ENCODE data around the gene VEZT. TPM values are rescaled to one million over a fixed set of nuclear protein-coding genes. Genes with fewer than 3 reads are reported as not detected.

Gene VEZT
- total and polyA plus RNA-seq, 5 donors, result 20.8 to 78.6 (median 65.8) TPM

GRCh38 chr12:95213119-95213518 lies 4.5 kb upstream of the VEZT start:
- no peak for DNase-seq
- H3K4me3 ChIP-seq (ENCODE audit: low read length), result no peak overlapping the region
- no peaks in the 10 kb centered on the region for H3K4me1 ChIP-seq (ENCODE audit: control insufficient read depth, insufficient read depth, low read length)
- WGBS, result 86% methylated on average over 4 of the region's 4 CpGs
- H3K27me3 ChIP-seq (ENCODE audit: control insufficient read depth, insufficient read depth), result no peaks in the 10 kb centered on the region
- H3K9me3 ChIP-seq (ENCODE audit: control insufficient read depth, low read length), result no peaks in the 10 kb centered on the region
- no peak for ATAC-seq
- H3K27ac ChIP-seq (ENCODE audit: low read length), result no peak overlapping the region
- intact Hi-C loops (cut with DNase I), result loop anchor here in 3 of 4 donors (10.0 kb wide), 2 partner anchors 48 to 58 kb away; no protein-coding TSS in a partner anchor

DNA sequence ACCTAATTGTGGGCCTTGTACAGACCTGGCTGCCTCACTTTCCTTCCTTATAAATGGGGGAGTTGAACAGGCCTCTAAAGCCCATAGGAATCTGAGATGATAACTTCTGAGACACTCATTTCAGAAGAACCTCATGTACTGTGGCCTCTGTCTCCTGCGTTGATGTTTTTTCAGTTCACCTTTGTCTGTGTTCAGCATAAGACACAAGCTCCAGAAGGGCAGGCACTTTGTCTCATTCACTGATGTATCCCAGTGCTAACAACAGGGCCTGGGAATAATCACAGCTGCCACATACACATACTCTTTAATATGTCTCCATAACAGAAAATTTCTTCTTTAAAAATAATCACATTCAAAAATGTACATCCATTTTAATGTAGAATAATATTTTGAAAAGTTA lies 3.7 kb upstream of the VEZT start:
- DNase-seq, result no peak
- H3K9me3 ChIP-seq (ENCODE audit: control insufficient read depth, low read length), result no peaks in the 10 kb centered on the region
- H3K4me3 ChIP-seq (ENCODE audit: low read length), result no peak overlapping the region
- no peaks in the 10 kb centered on the region for H3K27me3 ChIP-seq (ENCODE audit: control insufficient read depth, insufficient read depth)
- H3K4me1 ChIP-seq (ENCODE audit: control insufficient read depth, insufficient read depth, low read length), result no peaks in the 10 kb centered on the region
- WGBS, result 62% methylated on average over 1 of the region's 1 CpG
- intact Hi-C loops (cut with DNase I), result loop anchor here in 3 of 4 donors (10.0 kb wide), 2 partner anchors 49 to 59 kb away; no protein-coding TSS in a partner anchor
- no peak overlapping the region for H3K27ac ChIP-seq (ENCODE audit: low read length)
- no peak for ATAC-seq

GRCh38 chr12:95214466-95214865 lies 3.1 kb upstream of the VEZT start:
- Histone ChIP-seq H3K4me3 (ENCODE audit: low read length) (no peak overlapping the region), H3K27ac (ENCODE audit: low read length) (no peak overlapping the region), H3K27me3 (ENCODE audit: control insufficient read depth, insufficient read depth) (no peaks in the 10 kb centered on the region), H3K9me3 (ENCODE audit: control insufficient read depth, low read length) (no peaks in the 10 kb centered on the region), H3K4me1 (ENCODE audit: control insufficient read depth, insufficient read depth, low read length) (no peaks in the 10 kb centered on the region)
- ATAC-seq (no peak), DNase-seq (no peak)
- intact Hi-C loops (cut with DNase I), result loop anchor here in 3 of 4 donors (10.0 kb wide), 2 partner anchors 50 to 60 kb away; no protein-coding TSS in a partner anchor
- WGBS, result 91% methylated on average over 3 of the region's 3 CpGs

DNA sequence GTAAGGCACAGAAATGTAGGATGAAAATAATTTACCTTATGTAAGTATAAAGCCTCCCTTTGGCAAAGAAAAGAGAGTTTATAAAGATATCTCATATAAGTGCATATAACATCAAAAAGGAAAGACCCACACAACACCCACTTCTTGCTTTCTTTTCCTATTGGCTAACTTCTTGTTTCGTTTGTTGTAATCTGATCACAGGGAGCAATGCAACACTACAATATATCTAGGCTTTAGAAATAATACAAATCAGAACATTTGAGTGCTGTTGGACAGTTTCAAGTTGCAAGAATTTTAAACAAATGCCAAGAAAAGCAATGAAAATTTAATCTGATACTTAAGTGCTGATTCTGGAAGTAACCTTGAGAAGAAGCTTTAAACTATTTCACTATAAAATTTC lies 1.7 kb upstream of the VEZT start:
- Histone ChIP-seq H3K27me3 (ENCODE audit: control insufficient read depth, insufficient read depth) (no peaks in the 10 kb centered on the region), H3K9me3 (ENCODE audit: control insufficient read depth, low read length) (no peaks in the 10 kb centered on the region), H3K27ac (ENCODE audit: low read length) (no peak overlapping the region), H3K4me3 (ENCODE audit: low read length) (peak overlapping the region; percentile 87), H3K4me1 (ENCODE audit: control insufficient read depth, insufficient read depth, low read length) (no peaks in the 10 kb centered on the region)
- WGBS, result 3% methylated on average over 1 of the region's 1 CpG
- DNase-seq, result no peak
- intact Hi-C loops (cut with DNase I), result loop anchor here (5.0 to 10.0 kb wide), 4 partner anchors 51 to 261 kb away; no protein-coding TSS in a partner anchor
- ATAC-seq, result no peak

DNA sequence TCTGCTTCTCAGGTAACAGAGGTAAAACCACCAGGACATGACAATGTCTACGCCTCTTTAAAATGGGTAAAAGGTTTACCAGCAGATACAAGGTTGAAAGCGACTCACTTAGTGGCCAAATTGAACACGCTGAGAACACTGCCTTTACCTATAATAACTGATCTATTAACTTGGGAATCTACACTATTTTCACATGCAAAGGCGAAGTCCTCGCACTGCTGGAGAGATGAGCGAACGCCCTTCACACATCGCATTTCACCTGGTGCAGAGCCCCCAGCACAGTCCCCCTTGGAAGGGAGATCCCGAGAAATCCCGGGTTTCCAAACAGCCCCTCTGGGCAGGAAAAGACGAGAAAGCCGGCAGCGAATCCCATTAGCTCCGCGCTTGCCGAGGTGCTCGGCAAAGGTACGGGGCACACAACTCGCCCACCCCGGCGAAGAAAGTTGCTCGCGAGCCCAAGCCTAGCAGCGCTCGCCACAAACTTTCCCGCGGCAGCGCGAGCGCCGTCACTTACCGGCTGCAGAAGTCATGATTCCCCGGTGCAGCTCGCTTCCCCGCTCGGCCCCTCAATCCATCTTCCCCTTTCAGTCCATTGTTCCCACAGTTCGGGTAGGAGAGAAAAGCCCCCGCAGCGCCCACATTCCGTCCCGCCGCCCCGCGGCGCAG lies 763 bp upstream of the VEZT start:
- Histone ChIP-seq H3K4me1 (ENCODE audit: control insufficient read depth, insufficient read depth, low read length) (no peaks in the 10 kb centered on the region), H3K9me3 (ENCODE audit: control insufficient read depth, low read length) (no peaks in the 10 kb centered on the region), H3K27ac (ENCODE audit: low read length) (peak overlapping the region; percentile 77), H3K4me3 (ENCODE audit: low read length) (peak overlapping the region; percentile 87), H3K27me3 (ENCODE audit: control insufficient read depth, insufficient read depth) (no peaks in the 10 kb centered on the region)
- no peak for DNase-seq
- ATAC-seq, result peak in 1 of 2 donors; percentile 18
- WGBS, result under 1% methylated on average over 45 of the region's 45 CpGs
- intact Hi-C loops (cut with DNase I), result loop anchor here (5.0 to 10.0 kb wide), 4 partner anchors 52 to 260 kb away; no protein-coding TSS in a partner anchor

- peak overlapping the region; percentile 79 for H3K4me3 ChIP-seq (ENCODE audit: low read length)
- H3K9me3 ChIP-seq (ENCODE audit: control insufficient read depth, low read length), result no peaks in the 10 kb centered on the region
- DNase-seq, result peak in 1 of 3 donors; percentile 26
- whole genome bisulfite sequencing, result 1% methylated on average over 35 of the region's 35 CpGs
- intact Hi-C loops (cut with DNase I), result loop anchor here (5.0 to 10.0 kb wide), 4 partner anchors 54 to 259 kb away; no protein-coding TSS in a partner anchor
- peak; percentile 76 to 83 for ATAC-seq
- no peaks in the 10 kb centered on the region for H3K27me3 ChIP-seq (ENCODE audit: control insufficient read depth, insufficient read depth)
- peak overlapping the region; percentile 87 for H3K27ac ChIP-seq (ENCODE audit: low read length)
- no peaks in the 10 kb centered on the region for H3K4me1 ChIP-seq (ENCODE audit: control insufficient read depth, insufficient read depth, low read length)
These were observed 835 bp downstream of the VEZT start for GRCh38 chr12:95218150-95219133.

DNA sequence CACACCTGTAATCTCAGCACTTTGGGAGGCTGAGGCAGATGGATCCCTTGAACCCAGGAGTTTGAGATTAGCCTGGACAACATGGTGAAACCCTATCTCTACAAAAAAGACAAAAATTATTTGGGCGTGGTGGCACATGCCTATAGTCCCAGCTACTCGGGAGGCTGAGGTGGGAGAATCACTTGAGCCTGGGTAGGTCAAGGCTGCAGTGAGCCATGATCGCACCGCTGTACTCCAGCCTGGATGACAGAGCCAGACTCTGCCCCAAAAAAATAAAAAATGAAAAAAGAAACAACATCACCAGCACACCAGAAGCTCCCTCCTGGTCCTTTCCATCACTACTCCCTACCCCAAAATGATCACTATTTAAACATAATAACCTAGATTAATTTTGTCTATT lies 2.6 kb downstream of the VEZT start:
- Histone ChIP-seq H3K4me3 (ENCODE audit: low read length) (no peak overlapping the region), H3K27me3 (ENCODE audit: control insufficient read depth, insufficient read depth) (no peaks in the 10 kb centered on the region), H3K27ac (ENCODE audit: low read length) (no peak overlapping the region), H3K4me1 (ENCODE audit: control insufficient read depth, insufficient read depth, low read length) (peaks cover 2% of the 10 kb centered on the region), H3K9me3 (ENCODE audit: control insufficient read depth, low read length) (no peaks in the 10 kb centered on the region)
- intact Hi-C loops (cut with DNase I), result no loop called here
- 96% methylated on average over 4 of the region's 4 CpGs for WGBS
- no peak for ATAC-seq
- DNase-seq, result no peak

GRCh38 chr12:95220726-95221125 lies 3.1 kb downstream of the VEZT start:
- DNase-seq (no peak), ATAC-seq (no peak)
- no peak overlapping the region for H3K4me3 ChIP-seq (ENCODE audit: low read length)
- intact Hi-C loops (cut with DNase I), result no loop called here
- no peak overlapping the region for H3K27ac ChIP-seq (ENCODE audit: low read length)
- H3K9me3 ChIP-seq (ENCODE audit: control insufficient read depth, low read length), result no peaks in the 10 kb centered on the region
- H3K27me3 ChIP-seq (ENCODE audit: control insufficient read depth, insufficient read depth), result no peaks in the 10 kb centered on the region
- H3K4me1 ChIP-seq (ENCODE audit: control insufficient read depth, insufficient read depth, low read length), result peaks cover 2% of the 10 kb centered on the region

DNA sequence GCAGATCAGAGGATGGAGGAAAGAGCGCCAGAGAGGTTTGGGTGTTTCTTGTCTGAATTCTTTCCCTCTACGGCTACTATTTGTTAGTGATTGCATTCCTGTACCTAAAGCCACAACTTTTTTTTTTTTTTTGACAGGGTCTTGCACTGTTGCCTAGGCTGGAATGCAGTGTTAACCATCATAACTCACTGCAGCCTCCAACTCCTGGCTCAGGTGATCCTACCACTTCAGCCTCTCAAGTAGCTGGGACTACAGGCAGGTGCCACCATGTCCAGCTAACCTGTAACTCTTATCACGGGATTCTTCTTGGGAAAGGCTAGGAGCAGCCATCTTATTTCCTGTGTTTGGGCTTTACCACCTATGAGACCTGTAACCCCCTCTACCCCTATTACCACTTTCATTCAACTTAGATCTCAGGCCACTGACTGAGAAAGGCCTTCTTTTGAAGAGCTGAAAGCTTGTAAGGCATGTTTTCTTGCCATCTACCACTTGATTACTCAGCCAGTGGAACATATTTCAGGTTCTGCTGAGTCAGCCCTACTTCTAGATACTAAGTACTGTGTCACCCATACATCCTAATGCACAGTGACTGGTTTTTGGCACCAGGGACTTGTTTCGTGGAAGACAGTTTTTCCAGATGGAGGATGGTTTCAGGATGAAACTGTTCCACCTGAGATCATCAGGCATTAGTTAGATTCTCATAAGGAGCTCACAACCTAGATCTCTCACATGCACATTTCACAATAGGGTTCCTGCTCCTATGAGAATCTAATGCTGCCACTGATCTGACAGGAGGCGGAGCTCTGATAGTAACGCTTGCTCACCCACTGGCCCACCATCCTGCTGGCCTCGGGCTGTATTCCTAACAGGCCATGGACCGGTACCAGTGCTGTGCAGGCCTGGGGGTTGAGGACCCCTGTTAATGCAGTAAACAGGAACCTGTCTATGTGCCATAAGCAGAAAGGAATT lies 6.9 kb downstream of the VEZT start:
- Histone ChIP-seq H3K27ac (ENCODE audit: low read length) (no peak overlapping the region), H3K4me3 (ENCODE audit: low read length) (no peak overlapping the region), H3K9me3 (ENCODE audit: control insufficient read depth, low read length) (no peaks in the 10 kb centered on the region), H3K4me1 (ENCODE audit: control insufficient read depth, insufficient read depth, low read length) (peaks cover 6% of the 10 kb centered on the region), H3K27me3 (ENCODE audit: control insufficient read depth, insufficient read depth) (no peaks in the 10 kb centered on the region)
- WGBS, result 91% methylated on average over 8 of the region's 8 CpGs
- intact Hi-C loops (cut with DNase I), result no loop called here
- ATAC-seq, result no peak
- no peak for DNase-seq

DNA sequence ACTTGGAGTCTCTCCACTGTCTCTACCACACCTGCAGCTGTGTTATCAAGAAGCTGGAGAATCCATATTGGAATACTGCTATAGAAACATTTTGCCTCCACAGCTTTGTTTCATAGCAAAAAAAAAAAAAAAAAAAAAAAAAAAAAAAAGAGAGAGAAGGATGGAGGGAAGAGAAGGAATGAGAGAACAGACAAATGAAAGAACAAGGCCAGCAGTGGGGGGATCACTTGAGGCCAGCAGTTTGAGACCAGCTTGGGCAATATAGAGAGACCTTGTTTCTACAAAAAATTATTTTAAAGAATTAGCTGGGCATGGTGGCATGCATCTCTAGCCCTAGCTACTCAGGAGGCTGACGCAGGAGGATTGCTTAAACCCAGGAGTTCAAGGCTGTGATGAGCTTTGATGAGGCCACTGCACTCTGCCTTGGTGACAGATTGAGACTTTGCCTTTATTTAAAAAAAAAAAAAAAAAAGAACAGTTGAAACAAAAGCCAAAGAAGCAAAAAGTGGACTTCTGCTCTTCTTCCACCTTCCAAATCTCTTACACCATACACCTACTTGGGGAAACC lies 8.1 kb downstream of the VEZT start:
- WGBS, result 98% methylated on average over 1 of the region's 1 CpG
- no peak for ATAC-seq
- peaks cover 7% of the 10 kb centered on the region for H3K4me1 ChIP-seq (ENCODE audit: control insufficient read depth, insufficient read depth, low read length)
- no peaks in the 10 kb centered on the region for H3K27me3 ChIP-seq (ENCODE audit: control insufficient read depth, insufficient read depth)
- H3K4me3 ChIP-seq (ENCODE audit: low read length), result no peak overlapping the region
- intact Hi-C loops (cut with DNase I), result no loop called here
- DNase-seq, result no peak
- H3K27ac ChIP-seq (ENCODE audit: low read length), result no peak overlapping the region
- H3K9me3 ChIP-seq (ENCODE audit: control insufficient read depth, low read length), result no peaks in the 10 kb centered on the region

Measured in right cardiac atrium (tissue), 5 donors.